LNCaP clone FGC (cell line): Measurements from ENCODE around the gene TEF.
A peak's percentile ranks its signal among the peaks of the same experiment; 100 is the strongest.
"Not testable (repeated sequence)": the region's sequence is repeated elsewhere in the genome, so short reads cannot be mapped to it uniquely, and the experiment has no call there.

Experiments
- DNase-seq: peaks from one replicate; pipeline ENCODE4 v3.0.0-alpha.2; 2011; ENCODE audit warnings: low read depth
- H3K4me3 ChIP-seq: 2 replicates; pipeline ENCODE4 v1.5.1; 2011; ENCODE audit warnings: mild to moderate bottlenecking, low read depth, low read length, control low read depth
- CTCF ChIP-seq: IDR thresholded peaks from 2 replicates; pipeline ENCODE4 v1.5.1; 2012; ENCODE audit warnings: mild to moderate bottlenecking; ENCODE audit not compliant: control insufficient read depth, insufficient read depth; ENCODE audit errors: extremely low read depth

TEF gene

GRCh38 chr22:41395531-41396240 is 13.9 kb downstream of the TEF start:
- DNase-seq: no peak
- no peak for TF ChIP-seq CTCF
- H3K4me3 ChIP-seq: no peak overlapping the region

- no peak for TF ChIP-seq CTCF
- no peak for DNase-seq
- H3K4me3 ChIP-seq: no peak overlapping the region
Observed at GRCh38 chr22:41397143-41397811, 15.5 kb downstream of the TEF start.

- no peak overlapping the region for H3K4me3 ChIP-seq
- no peak for TF ChIP-seq CTCF
- no peak for DNase-seq
Observed at GRCh38 chr22:41398921-41399320, 17.2 kb downstream of the TEF start.

- H3K4me3 ChIP-seq: no peak overlapping the region
- DNase-seq: no peak
- no peak for TF ChIP-seq CTCF
Observed at GRCh38 chr22:41401781-41402648, 20.3 kb downstream of the TEF start.

GRCh38 chr22:41402851-41403250 is 21.1 kb downstream of the TEF start:
- H3K4me3 ChIP-seq, DNase-seq: not testable (repeated sequence)

GRCh38 chr22:41403532-41404318 is 22.0 kb downstream of the TEF start:
- peak; percentile 97 for TF ChIP-seq CTCF
- H3K4me3 ChIP-seq: no peak overlapping the region
- peak; percentile 54 for DNase-seq
